CD4-positive, CD25-positive, alpha-beta regulatory T cell (primary cell): ENCODE measurements around the gene FOXF1. TPM values are rescaled to one million over a fixed set of nuclear protein-coding genes. Genes with fewer than 3 reads are reported as not detected.
A peak's percentile ranks its signal among the peaks of the same experiment; 100 is the strongest.

Source experiments
- ATAC-seq, 2 donors: fragments of 150-1000 bp; cut with Tn5 transposase; one replicate each; pipeline ENCODE4 v1.10.0; 2021; ENCODE audit warnings: low read depth in 2 of 2, moderate number of reproducible peaks in 2 of 2, moderate library complexity in 1 of 2
- DNase-seq, 3 donors: peaks; one replicate each; pipeline versions ENCODE4 v3.0.0 to v3.0.0-alpha.2; 2012 to 2022; ENCODE audit warnings: mixed read lengths in 1 of 3
- H3K27ac ChIP-seq: one replicate; pipeline ENCODE4 v1.7.0; 2013; ENCODE audit warnings: mild to moderate bottlenecking, low read length; ENCODE audit not compliant: insufficient read depth, poor library complexity, severe bottlenecking
- H3K27me3 ChIP-seq: one replicate; pipeline ENCODE4 v1.7.0; 2013; ENCODE audit warnings: low read length; ENCODE audit not compliant: control insufficient read depth, insufficient read depth
- H3K36me3 ChIP-seq: one replicate; pipeline ENCODE4 v1.7.0; 2013; ENCODE audit warnings: mild to moderate bottlenecking, low read length, moderate library complexity; ENCODE audit not compliant: control insufficient read depth, insufficient read depth
- H3K4me1 ChIP-seq: 2 replicates; pipeline ENCODE4 v1.7.0; 2013; ENCODE audit warnings: mild to moderate bottlenecking, low read length; ENCODE audit not compliant: insufficient read depth, control insufficient read depth, poor library complexity, severe bottlenecking
- H3K4me3 ChIP-seq: one replicate; pipeline ENCODE4 v1.7.0; 2013; ENCODE audit warnings: low read depth, mild to moderate bottlenecking, low read length, moderate library complexity
- H3K9me3 ChIP-seq, 2 experiments: 1 replicate in 1 of 2; 2 replicates in 1 of 2; pipeline ENCODE4 v1.7.0; 2013; ENCODE audit warnings: low read length in 2 of 2, mild to moderate bottlenecking in 1 of 2, moderate library complexity in 1 of 2; ENCODE audit not compliant: control insufficient read depth in 2 of 2
- H3K27ac Mint-ChIP-seq, 3 donors: one replicate each; pipeline ENCODE4 v1.8.0; 2020 to 2022; ENCODE audit warnings: mild to moderate bottlenecking in 3 of 3, mixed read lengths in 3 of 3, moderate library complexity in 2 of 3
- H3K27me3 Mint-ChIP-seq: one replicate; pipeline ENCODE4 v1.8.0; 2022; ENCODE audit warnings: mild to moderate bottlenecking, mixed read lengths
- H3K36me3 Mint-ChIP-seq: one replicate; pipeline ENCODE4 v1.8.0; 2020; ENCODE audit warnings: mixed read lengths
- H3K4me1 Mint-ChIP-seq, 4 donors: one replicate each; pipeline ENCODE4 v1.8.0; 2020 to 2022; ENCODE audit warnings: mixed read lengths in 4 of 4, mild to moderate bottlenecking in 1 of 4
- H3K4me3 Mint-ChIP-seq, 4 donors: one replicate each; pipeline ENCODE4 v1.8.0; 2020 to 2022; ENCODE audit warnings: mild to moderate bottlenecking in 4 of 4, mixed read lengths in 4 of 4, moderate library complexity in 3 of 4
- H3K9me3 Mint-ChIP-seq, 7 donors: one replicate each; pipeline ENCODE4 v1.8.0; 2020 to 2022; ENCODE audit warnings: mixed read lengths in 7 of 7, mild to moderate bottlenecking in 3 of 7, moderate library complexity in 2 of 7
- polyA plus RNA-seq, 4 donors: library from polyadenylated mRNA; unstranded; fragments of 300-500 nt; fragmentation: Illumina TruSeq; gene quantifications; one replicate each; pipeline ENCODE4 v1.2.3, GENCODE V29; 2021
- total RNA-seq: library from RNA; stranded (reverse); gene quantifications from one replicate; pipeline ENCODE4 v1.2.3, GENCODE V29; 2022

Gene FOXF1
- total RNA-seq (not detected), polyA plus RNA-seq (not detected)

GRCh38 chr16:86510465-86511261, at the start of gene FOXF1:
TSS of gene FOXF1 (plus strand) at chr16:86510527. CDS start at chr16:86510570, 43 bp downstream.
- Histone ChIP-seq H3K27me3 (peaks cover 21% of the 10 kb centered on the region), H3K4me3 (no peak within 1 kb of the TSS), H3K36me3 (no peaks in the 10 kb centered on the region), H3K27ac (no peak within 1 kb of the TSS), H3K9me3 (no peaks in the 10 kb centered on the region), H3K4me1 (peaks cover 24% of the 10 kb centered on the region)
- Mint-ChIP-seq H3K4me1 (peaks cover 3 to 37% (median 8%) of the 10 kb centered on the region in 4 donors), H3K27me3 (peaks cover 63% of the 10 kb centered on the region), H3K36me3 (no peaks in the 10 kb centered on the region), H3K9me3 (peaks cover 0 to 6% (median 0%) of the 10 kb centered on the region in 7 donors), H3K4me3 (peak within 1 kb of the TSS; percentile 77 to 85 (median 80)), H3K27ac (no peak within 1 kb of the TSS)
- DNase-seq = peak in 1 of 3 donors; percentile 28
- no peak for ATAC-seq

- Histone ChIP-seq H3K36me3 (no peaks in the 10 kb centered on the region), H3K4me3 (no peak overlapping the region), H3K4me1 (no peaks in the 10 kb centered on the region), H3K9me3 (no peaks in the 10 kb centered on the region), H3K27me3 (no peaks in the 10 kb centered on the region), H3K27ac (no peak overlapping the region)
- no peak for DNase-seq
- Mint-ChIP-seq H3K4me1 (no peaks in the 10 kb centered on the region), H3K27ac (no peak overlapping the region), H3K27me3 (peaks cover 4% of the 10 kb centered on the region), H3K36me3 (no peaks in the 10 kb centered on the region), H3K9me3 (peaks cover 0 to 20% (median 7%) of the 10 kb centered on the region in 7 donors), H3K4me3 (no peak overlapping the region)
- ATAC-seq = no peak
Observed at GRCh38 chr16:86461037-86461436, 49.3 kb upstream of the FOXF1 start.

GRCh38 chr16:86462334-86463084, 47.8 kb upstream of the FOXF1 start:
- ATAC-seq = no peak

GRCh38 chr16:86464044-86464443, 46.3 kb upstream of the FOXF1 start:
- Mint-ChIP-seq H3K9me3 (peaks cover 0 to 20% (median 7%) of the 10 kb centered on the region in 7 donors), H3K4me1 (no peaks in the 10 kb centered on the region), H3K27me3 (peaks cover 4% of the 10 kb centered on the region), H3K4me3 (no peak overlapping the region), H3K27ac (no peak overlapping the region), H3K36me3 (no peaks in the 10 kb centered on the region)
- H3K4me3 ChIP-seq = no peak overlapping the region
- no peak overlapping the region for H3K27ac ChIP-seq
- H3K27me3 ChIP-seq = no peaks in the 10 kb centered on the region
- ATAC-seq (no peak), DNase-seq (no peak)
- no peaks in the 10 kb centered on the region for H3K4me1 ChIP-seq
- no peaks in the 10 kb centered on the region for H3K9me3 ChIP-seq
- no peaks in the 10 kb centered on the region for H3K36me3 ChIP-seq

More at GRCh38 chr16:86462334-86463084, 47.8 kb upstream of the FOXF1 start:
- Mint-ChIP-seq H3K27ac (no peak overlapping the region), H3K36me3 (no peaks in the 10 kb centered on the region), H3K27me3 (peaks cover 4% of the 10 kb centered on the region), H3K4me3 (no peak overlapping the region), H3K4me1 (no peaks in the 10 kb centered on the region), H3K9me3 (peaks cover 0 to 20% (median 7%) of the 10 kb centered on the region in 7 donors)
- no peaks in the 10 kb centered on the region for H3K4me1 ChIP-seq
- H3K36me3 ChIP-seq = no peaks in the 10 kb centered on the region
- H3K9me3 ChIP-seq = no peaks in the 10 kb centered on the region
- no peak overlapping the region for H3K27ac ChIP-seq
- no peak overlapping the region for H3K4me3 ChIP-seq
- no peak for DNase-seq
- no peaks in the 10 kb centered on the region for H3K27me3 ChIP-seq

GRCh38 chr16:86465434-86465833, 44.9 kb upstream of the FOXF1 start:
- DNase-seq (no peak), ATAC-seq (no peak)
- Histone ChIP-seq H3K4me3 (no peak overlapping the region), H3K36me3 (no peaks in the 10 kb centered on the region), H3K9me3 (no peaks in the 10 kb centered on the region), H3K4me1 (no peaks in the 10 kb centered on the region), H3K27me3 (no peaks in the 10 kb centered on the region), H3K27ac (no peak overlapping the region)
- Mint-ChIP-seq H3K4me3 (no peak overlapping the region), H3K9me3 (peaks cover 0 to 17% (median 9%) of the 10 kb centered on the region in 7 donors), H3K27ac (no peak overlapping the region), H3K4me1 (no peaks in the 10 kb centered on the region), H3K27me3 (peaks cover 4% of the 10 kb centered on the region), H3K36me3 (no peaks in the 10 kb centered on the region)

GRCh38 chr16:86466696-86467406, 43.5 kb upstream of the FOXF1 start:
- Histone ChIP-seq H3K4me3 (no peak overlapping the region), H3K9me3 (no peaks in the 10 kb centered on the region), H3K27me3 (no peaks in the 10 kb centered on the region), H3K4me1 (no peaks in the 10 kb centered on the region), H3K27ac (no peak overlapping the region), H3K36me3 (no peaks in the 10 kb centered on the region)
- Mint-ChIP-seq H3K4me1 (no peaks in the 10 kb centered on the region), H3K27ac (no peak overlapping the region), H3K36me3 (no peaks in the 10 kb centered on the region), H3K4me3 (peak overlapping the region in 1 of 4 donors; percentile 32), H3K9me3 (peaks cover 0 to 10% (median 6%) of the 10 kb centered on the region in 7 donors), H3K27me3 (peaks cover 4% of the 10 kb centered on the region)
- no peak for ATAC-seq
- DNase-seq = no peak

- Mint-ChIP-seq H3K4me3 (no peak overlapping the region), H3K27me3 (peaks cover 10% of the 10 kb centered on the region), H3K4me1 (no peaks in the 10 kb centered on the region), H3K9me3 (peaks cover 0 to 10% (median 6%) of the 10 kb centered on the region in 7 donors), H3K27ac (no peak overlapping the region), H3K36me3 (no peaks in the 10 kb centered on the region)
- H3K36me3 ChIP-seq = no peaks in the 10 kb centered on the region
- H3K9me3 ChIP-seq = no peaks in the 10 kb centered on the region
- ATAC-seq (no peak), DNase-seq (no peak)
- no peak overlapping the region for H3K4me3 ChIP-seq
- H3K4me1 ChIP-seq = no peaks in the 10 kb centered on the region
- H3K27ac ChIP-seq = no peak overlapping the region
- no peaks in the 10 kb centered on the region for H3K27me3 ChIP-seq
Observed at GRCh38 chr16:86467490-86467889, 42.8 kb upstream of the FOXF1 start.
